GM18520 (cell line): Measurements from ENCODE around the gene DDHD1.

Experiments used
- ATAC-seq: cut with Tn5 transposase; IDR thresholded peaks from one replicate; pipeline ENCODE4 v1.9.1; 2021; ENCODE audit not compliant: unreplicated experiment

Gene DDHD1

GRCh38 chr14:53001787-53002378 lies 151.2 kb downstream of the DDHD1 start:
- ATAC-seq, result no peak

DNA sequence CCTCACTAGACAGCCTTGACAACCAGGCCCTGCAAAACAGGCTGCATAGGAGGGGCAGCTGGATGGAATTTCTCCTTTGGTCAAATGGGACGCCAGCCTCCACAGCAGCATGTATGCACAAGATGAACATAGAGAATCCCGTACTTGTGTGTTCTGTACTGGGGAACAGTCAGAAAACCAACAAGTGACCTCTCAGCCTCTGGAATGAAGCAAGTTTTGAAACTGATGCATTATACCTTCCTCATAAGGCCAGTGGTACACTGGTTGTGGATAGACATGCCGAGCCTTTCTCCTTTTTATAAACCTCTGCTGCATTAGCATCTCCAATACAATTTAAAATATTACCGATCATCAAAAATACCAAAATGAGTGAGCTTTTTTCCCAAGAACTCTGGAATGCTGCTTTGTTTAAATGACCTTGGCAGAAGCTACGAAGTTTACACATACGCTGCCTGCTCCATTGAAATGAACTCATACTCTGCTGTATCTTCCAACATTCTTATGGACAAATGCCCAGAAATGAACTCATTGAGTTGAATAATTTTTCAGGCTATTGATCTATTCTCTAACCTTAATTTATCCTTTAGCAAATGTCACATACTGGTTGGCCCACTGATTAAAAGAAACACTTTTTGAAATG lies 154.6 kb downstream of the DDHD1 start:
- ATAC-seq, result no peak

DNA sequence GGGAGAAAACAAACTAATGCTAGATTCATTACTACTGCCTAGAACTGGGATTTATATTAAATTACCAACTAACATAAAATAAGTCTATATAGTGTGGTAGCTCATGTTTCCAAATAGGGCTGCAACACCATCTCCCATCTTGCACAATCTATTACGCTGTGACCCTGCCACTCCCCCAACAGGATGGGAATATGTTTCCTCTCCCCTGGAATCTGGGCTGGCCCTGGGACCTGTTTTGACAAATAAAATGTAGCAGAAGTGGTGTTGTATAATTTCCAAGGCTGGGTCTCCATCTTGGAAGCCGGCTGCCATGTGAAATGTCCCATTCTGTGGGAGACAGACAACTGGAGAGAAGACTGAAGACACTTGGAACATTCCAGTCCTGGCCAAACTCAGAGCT lies 156.6 kb downstream of the DDHD1 start:
- ATAC-seq, result no peak

DNA sequence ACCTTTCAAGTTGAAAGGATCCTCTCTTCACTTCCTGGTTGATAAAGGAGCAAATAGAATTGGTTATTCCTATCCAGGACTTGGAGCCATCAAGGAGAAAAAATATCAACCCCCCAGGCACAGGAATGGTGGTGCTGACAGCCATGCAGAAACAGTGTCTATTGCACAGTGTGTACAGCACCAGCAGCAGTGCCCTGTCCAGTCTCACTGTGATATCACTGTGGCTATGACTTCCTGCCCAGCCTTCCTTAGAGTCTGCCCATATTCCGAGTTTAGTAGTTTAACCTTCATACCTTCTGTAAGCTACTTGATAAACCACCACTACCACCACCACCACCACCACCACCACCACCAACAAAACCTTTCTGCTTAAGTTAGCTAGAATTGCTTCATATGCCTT lies 157.1 kb downstream of the DDHD1 start:
- ATAC-seq, result no peak

- no peak for ATAC-seq
Observed at GRCh38 chr14:52992236-52992870, 160.8 kb downstream of the DDHD1 start.

DNA sequence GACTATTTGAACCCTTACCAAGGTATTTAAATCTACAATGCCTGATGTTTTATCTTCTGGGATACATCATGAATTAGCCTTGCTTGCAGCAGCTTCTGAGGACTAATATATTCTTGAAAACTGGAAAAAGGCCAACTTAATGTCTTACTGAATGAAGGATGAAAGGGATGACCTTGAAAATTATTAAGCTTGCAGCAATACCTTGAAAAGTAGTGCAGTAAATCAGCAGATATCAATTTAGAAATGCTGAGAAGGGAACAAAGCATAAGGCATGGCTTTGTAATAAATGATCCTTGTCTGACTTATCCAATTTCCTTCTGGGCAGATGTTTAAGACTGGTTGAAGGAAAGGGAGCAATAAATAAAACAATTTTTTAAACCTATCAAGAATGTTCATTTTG lies 165.0 kb downstream of the DDHD1 start:
- ATAC-seq, result no peak

- no peak for ATAC-seq
Observed at GRCh38 chr14:52987514-52987913, 165.6 kb downstream of the DDHD1 start.

DNA sequence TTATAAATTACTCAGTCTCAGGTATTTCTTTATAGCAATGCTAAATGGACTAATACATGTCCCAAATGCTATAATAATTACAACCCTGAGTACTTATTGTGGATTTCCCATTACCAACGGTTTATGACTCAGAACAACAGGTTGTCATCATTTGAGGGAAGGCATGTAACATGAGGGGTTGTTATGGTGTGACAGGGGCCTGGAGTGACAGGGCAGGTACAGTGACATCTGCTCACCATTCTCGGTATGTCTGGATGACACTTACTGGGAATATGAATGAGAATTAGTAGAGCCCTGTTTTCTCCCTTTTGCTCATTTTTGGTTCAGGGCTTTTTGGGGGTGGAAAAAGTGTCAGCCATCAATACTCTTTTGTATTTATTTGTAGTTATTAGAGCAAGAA lies 166.1 kb downstream of the DDHD1 start:
- ATAC-seq, result no peak
